HCT116 (cell line): ENCODE measurements around the gene ZNF445. TPM values are rescaled to one million over a fixed set of nuclear protein-coding genes. Genes with fewer than 3 reads are reported as not detected.

Experiments
- ATAC-seq: fragments of 200-7000 bp; cut with Tn5 transposase; 2 replicates; pipeline ENCODE4 v1.9.1; 2020; ENCODE audit warnings: mild to moderate bottlenecking, moderate library complexity
- BruUV-seq: library from RNA; stranded (reverse); fragments of 400-500 nt; replicated peaks from 2 replicates; lab custom pipeline; 2021; lab: Mats Ljungman, UMichigan
- CTCF ChIA-PET: fragments of 300-600 bp; sonication (Branson Sonifier 250); formaldehyde crosslinking; loops from one replicate; lab custom pipeline; 2021; ENCODE audit warnings: antibody characterized with exemption; lab: Charles Lee
- POLR2A ChIA-PET: fragments of 300-600, 350-600 bp; sonication (Branson Sonifier 250); formaldehyde crosslinking; loops from one replicate; lab custom pipeline; 2021; ENCODE audit warnings: antibody characterized with exemption; lab: Charles Lee
- RAD21 ChIA-PET, 2 experiments: fragments of 300-600 bp; sonication (Branson Sonifier 250); formaldehyde crosslinking; loops; one replicate each; lab custom pipeline; 2023; ENCODE audit warnings: low total read pairs in 2 of 2; ENCODE audit not compliant: uncharacterized antibody in 2 of 2, unreplicated experiment in 2 of 2, low non-redundant PET in 1 of 2; lab: Charles Lee
- DNase-seq: peaks from one replicate; pipeline ENCODE4 v3.0.0-alpha.2; 2010; ENCODE audit warnings: low read depth, low spot score
- H2AFZ ChIP-seq: fragments of 200-600 bp; shearing (Covaris generic), sonication (generic); 2 replicates; pipeline ENCODE4 v1.6.1; 2017; ENCODE audit warnings: low read depth, mixed run types, mixed read lengths, antibody characterized with exemption, low read length; ENCODE audit not compliant: poor library complexity, severe bottlenecking
- H3K27ac ChIP-seq: 2 replicates; pipeline ENCODE4 v1.5.1; 2012; ENCODE audit warnings: low read depth, low read length
- H3K27me3 ChIP-seq: fragments of 200-600 bp; sonication (generic); 2 replicates; pipeline ENCODE4 v1.6.1; 2016; ENCODE audit warnings: mixed run types, low read length, mixed read lengths; ENCODE audit not compliant: insufficient read depth
- H3K36me3 ChIP-seq, 2 experiments: fragments of 200-500 bp in 1 of 2; fragments of 200-600 bp in 1 of 2; sonication (Bioruptor generic) in 1 of 2; sonication (generic) in 1 of 2; 2 replicates each; pipeline versions ENCODE4 v1.5.1 to v1.6.1; 2014 to 2016; ENCODE audit warnings: low read length in 2 of 2, inconsistent platforms in 1 of 2, mixed read lengths in 1 of 2, mixed run types in 1 of 2; ENCODE audit not compliant: insufficient read depth in 2 of 2, control insufficient read depth in 1 of 2
- H3K4me1 ChIP-seq, 2 experiments: fragments of 200-600 bp in 1 of 2; sonication (generic) in 1 of 2; 2 replicates each; pipeline versions ENCODE4 v1.5.1 to v1.6.1; 2012 to 2017; ENCODE audit warnings: low read length in 2 of 2, inconsistent platforms in 1 of 2, mild to moderate bottlenecking in 1 of 2, mixed read lengths in 1 of 2, mixed run types in 1 of 2, moderate library complexity in 1 of 2; ENCODE audit not compliant: insufficient read depth in 2 of 2, control insufficient read depth in 1 of 2
- H3K4me2 ChIP-seq: fragments of 200-600 bp; sonication (generic); 2 replicates; pipeline ENCODE4 v1.6.1; 2017; ENCODE audit warnings: mixed run types, low read length, mixed read lengths
- H3K4me3 ChIP-seq, 2 experiments: fragments of 200-600 bp in 1 of 2; sonication (generic) in 1 of 2; replicated peaks in 1 of 2; 2 replicates each; pipeline ENCODE4 v1.5.1; 2011 to 2016; ENCODE audit warnings: low read length in 2 of 2, control low read depth in 1 of 2, low read depth in 1 of 2, mild to moderate bottlenecking in 1 of 2, mixed read lengths in 1 of 2, mixed run types in 1 of 2
- H3K79me2 ChIP-seq: fragments of 200-600 bp; sonication (generic); 2 replicates; pipeline ENCODE4 v1.6.1; 2017; ENCODE audit warnings: mild to moderate bottlenecking, mixed run types, low read length, moderate library complexity, mixed read lengths; ENCODE audit not compliant: insufficient read depth
- H3K9ac ChIP-seq: fragments of 200-600 bp; sonication (generic); 2 replicates; pipeline ENCODE4 v1.6.1; 2016; ENCODE audit warnings: low read length, mixed read lengths
- H3K9me2 ChIP-seq: fragments of 200-600 bp; sonication (generic), shearing (Covaris generic); 2 replicates; pipeline ENCODE4 v1.6.1; 2017; ENCODE audit warnings: mixed run types, mild to moderate bottlenecking, moderate library complexity; ENCODE audit not compliant: insufficient read depth
- H3K9me3 ChIP-seq, 2 experiments: fragments of 200-500 bp in 1 of 2; fragments of 200-600 bp in 1 of 2; sonication (Bioruptor generic) in 1 of 2; sonication (generic) in 1 of 2; 2 replicates each; pipeline ENCODE4 v1.6.1; 2014 to 2017; ENCODE audit warnings: low read length in 2 of 2, mixed read lengths in 2 of 2, inconsistent platforms in 1 of 2, low read depth in 1 of 2, mild to moderate bottlenecking in 1 of 2, mixed run types in 1 of 2, moderate library complexity in 1 of 2; ENCODE audit not compliant: control insufficient read depth in 1 of 2, insufficient read depth in 1 of 2
- H4K20me1 ChIP-seq: fragments of 200-600 bp; sonication (generic), shearing (Covaris generic); 2 replicates; pipeline ENCODE4 v1.6.1; 2017; ENCODE audit warnings: mixed run types, mild to moderate bottlenecking, moderate library complexity; ENCODE audit not compliant: insufficient read depth
- CEBPB ChIP-seq: IDR thresholded peaks from 2 replicates; pipeline ENCODE4 v1.6.1; 2012; ENCODE audit warnings: low read depth
- EGR1 ChIP-seq: IDR thresholded peaks from 2 replicates; pipeline ENCODE4 v1.6.1; 2012; ENCODE audit warnings: low read depth
- ELF1 ChIP-seq: IDR thresholded peaks from 2 replicates; pipeline ENCODE4 v1.6.1; 2012; ENCODE audit warnings: low read depth, borderline replicate concordance
- EZH2 ChIP-seq: fragments of 200-600 bp; sonication (generic); IDR thresholded peaks from 2 replicates; pipeline ENCODE4 v1.6.1; 2017; ENCODE audit warnings: antibody characterized with exemption, mixed run types
- EZH2phosphoT487 ChIP-seq: fragments of 200-600 bp; IDR thresholded peaks from 2 replicates; pipeline ENCODE4 v1.6.1; 2018; ENCODE audit warnings: antibody characterized with exemption, borderline replicate concordance
- JUND ChIP-seq: IDR thresholded peaks from 2 replicates; pipeline ENCODE4 v1.6.1; 2012
- MAX ChIP-seq: IDR thresholded peaks from 2 replicates; pipeline ENCODE4 v1.6.1; 2012
- POLR2AphosphoS5 ChIP-seq: IDR thresholded peaks from 2 replicates; pipeline ENCODE4 v1.6.1; 2011; ENCODE audit warnings: mild to moderate bottlenecking, low read depth, low read length, moderate library complexity
- RAD21 ChIP-seq: IDR thresholded peaks from 2 replicates; pipeline ENCODE4 v1.6.1; 2012; ENCODE audit warnings: low read depth, mild to moderate bottlenecking
- SRF ChIP-seq: IDR thresholded peaks from 2 replicates; pipeline ENCODE4 v1.6.1; 2012; ENCODE audit warnings: low read depth
- TCF7L2 ChIP-seq: IDR thresholded peaks from 2 replicates; pipeline ENCODE4 v1.7.0; 2011; ENCODE audit warnings: borderline replicate concordance, inconsistent platforms; ENCODE audit not compliant: insufficient read depth, insufficient read length; ENCODE audit errors: extremely low read depth
- ZNF274 ChIP-seq: fragments of 200-500 bp; sonication (Bioruptor generic); IDR thresholded peaks from 2 replicates; pipeline ENCODE4 v1.6.1; 2014; ENCODE audit warnings: mild to moderate bottlenecking, low read depth, low read length, inconsistent platforms
- intact Hi-C: fragments of 100-400 bp; cut with micrococcal nuclease; formaldehyde crosslinking; loops from 2 replicates; pipeline ENCODE4 v1.10.0; 2022
- total RNA-seq: library from RNA; stranded (reverse); gene quantifications from one replicate; pipeline ENCODE4 v1.2.1, GENCODE V29; 2021; ENCODE audit not compliant: unreplicated experiment
- TF ChIP-seq, protein P1 (sequence below): IDR thresholded peaks from 2 replicates; pipeline ENCODE4 v1.6.1; 2012

ZNF445 gene
- total RNA-seq, 1 experiment from 2014 or later = 19.9 TPM

DNA sequence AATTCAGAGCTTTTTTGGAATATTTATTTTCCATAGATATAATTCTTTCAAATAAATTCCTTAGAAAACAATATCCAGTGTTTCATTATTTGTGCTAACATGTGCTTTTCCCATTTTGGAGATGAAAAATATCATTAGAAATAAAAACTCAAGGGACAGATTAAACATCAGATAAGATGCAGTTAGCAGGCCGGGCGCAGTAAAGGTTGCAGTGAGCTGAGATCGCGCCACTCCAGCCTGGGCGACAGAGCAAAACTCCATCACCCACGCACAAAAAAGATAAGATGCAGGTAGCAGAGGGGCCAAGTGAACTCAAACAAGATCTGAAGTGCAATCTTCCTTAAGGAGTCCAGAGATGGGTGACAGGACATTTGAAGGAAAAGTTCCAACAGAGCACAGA, 48.0 kb downstream of the ZNF445 start:
- no peaks in the 10 kb centered on the region; the same call in 1 of the 2 replicates for H4K20me1 ChIP-seq
- H3K27ac ChIP-seq = no peak overlapping the region
- no peaks in the 10 kb centered on the region for H3K27me3 ChIP-seq
- no peak overlapping the region for H3K4me3 ChIP-seq
- no peaks in the 10 kb centered on the region for H3K79me2 ChIP-seq
- no peaks in the 10 kb centered on the region for H3K9me2 ChIP-seq
- no peak overlapping the region for H2AFZ ChIP-seq
- H3K9ac ChIP-seq = no peak overlapping the region
- no peaks in the 10 kb centered on the region for H3K9me3 ChIP-seq
- no peak overlapping the region for H3K4me2 ChIP-seq
- ChIA-PET CTCF (no interaction called here), RAD21 (no interaction called here), POLR2A (no interaction called here)
- no peak for TF ChIP-seq ZNF274
- intact Hi-C loops = no loop called here
- H3K36me3 ChIP-seq = no peaks in the 10 kb centered on the region
- no TSS peak for BruUV-seq
- no peaks in the 10 kb centered on the region for H3K4me1 ChIP-seq
- DNase-seq (no peak), ATAC-seq (no peak)

DNA sequence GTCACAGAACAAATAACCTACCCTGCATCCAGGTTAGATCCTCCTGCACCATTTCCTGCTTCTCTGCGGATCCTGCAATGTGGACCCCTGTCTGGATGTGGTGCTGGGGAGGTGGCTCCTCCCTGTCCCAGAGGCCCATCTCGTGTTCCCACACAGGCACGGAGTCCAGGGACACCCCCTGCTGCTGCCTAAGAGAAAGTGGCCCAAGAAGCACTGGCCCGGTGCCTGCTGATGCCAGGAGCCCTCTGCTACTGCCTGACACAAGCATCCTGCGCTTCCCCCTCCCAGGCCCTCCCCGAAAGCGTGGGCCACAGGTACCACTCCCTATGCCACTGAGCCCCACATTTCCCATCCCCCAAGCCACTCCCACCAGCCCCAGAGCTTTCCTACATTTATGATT, 48.6 kb downstream of the ZNF445 start:
- CTCF ChIA-PET = no interaction called here
- H4K20me1 ChIP-seq = no peaks in the 10 kb centered on the region; the same call in 1 of the 2 replicates
- no peak overlapping the region for H3K4me3 ChIP-seq
- POLR2A ChIA-PET = no interaction called here
- no peaks in the 10 kb centered on the region for H3K79me2 ChIP-seq
- no peaks in the 10 kb centered on the region for H3K27me3 ChIP-seq
- no peak overlapping the region for H3K9ac ChIP-seq
- H2AFZ ChIP-seq = no peak overlapping the region
- no peaks in the 10 kb centered on the region for H3K9me3 ChIP-seq
- TF ChIP-seq EGR1 (no peak), MAX (no peak), TCF7L2 (no peak), POLR2AphosphoS5 (no peak), RAD21 (no peak), JUND (no peak), ELF1 (no peak), EZH2phosphoT487 (no peak), EZH2 (no peak), SRF (no peak), CEBPB (no peak)
- TF ChIP-seq, protein P1, sequence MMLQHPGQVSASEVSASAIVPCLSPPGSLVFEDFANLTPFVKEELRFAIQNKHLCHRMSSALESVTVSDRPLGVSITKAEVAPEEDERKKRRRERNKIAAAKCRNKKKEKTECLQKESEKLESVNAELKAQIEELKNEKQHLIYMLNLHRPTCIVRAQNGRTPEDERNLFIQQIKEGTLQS = no peak
- BruUV-seq = no TSS peak
- ATAC-seq (no peak), DNase-seq (no peak)
- H3K9me2 ChIP-seq = no peaks in the 10 kb centered on the region
- H3K36me3 ChIP-seq = no peaks in the 10 kb centered on the region
- H3K4me1 ChIP-seq = no peaks in the 10 kb centered on the region
- RAD21 ChIA-PET = no interaction called here
- no peak overlapping the region for H3K4me2 ChIP-seq
- intact Hi-C loops = no loop called here
- H3K27ac ChIP-seq = no peak overlapping the region
